WTC11 (cell line): ENCODE measurements around the gene DGKH.

Experiments
- ELF4 ChIP-seq: sonication (generic); formaldehyde crosslinking; IDR thresholded peaks from 2 replicates; pipeline ENCODE4 v1.8.1; 2022; ENCODE audit warnings: low read depth, mild to moderate bottlenecking, moderate library complexity, missing genetic modification reagents
- FOXP1 ChIP-seq: sonication (generic); formaldehyde crosslinking; IDR thresholded peaks from 2 replicates; pipeline ENCODE4 v1.8.0; 2022; ENCODE audit warnings: missing genetic modification reagents, mild to moderate bottlenecking, moderate library complexity, borderline replicate concordance
- JUN ChIP-seq: sonication (generic); formaldehyde crosslinking; IDR thresholded peaks from 2 replicates; pipeline ENCODE4 v1.8.0; 2023; ENCODE audit warnings: mild to moderate bottlenecking, missing genetic modification reagents
- NFE2L1 ChIP-seq: sonication (generic); formaldehyde crosslinking; IDR thresholded peaks from 2 replicates; pipeline ENCODE4 v1.8.1; 2023; ENCODE audit warnings: missing genetic modification reagents
- NFYB ChIP-seq: sonication (generic); formaldehyde crosslinking; conservative IDR thresholded peaks from 2 replicates; pipeline ENCODE4 v1.8.0; 2022; ENCODE audit warnings: low read depth, missing genetic modification reagents
- TF ChIP-seq, protein P1 (sequence below): fragments of 200-600 bp; IDR thresholded peaks from 2 replicates; pipeline ENCODE4 v1.8.0; 2022; ENCODE audit warnings: antibody characterized with exemption
- TF ChIP-seq, protein P2 (sequence below): sonication (generic); formaldehyde crosslinking; IDR thresholded peaks from 2 replicates; pipeline ENCODE4 v1.8.0; 2022; ENCODE audit warnings: mild to moderate bottlenecking, missing genetic modification reagents
- TF ChIP-seq, protein P3 (sequence below): fragments of 250-450 bp; sonication (Bioruptor Pico); conservative IDR thresholded peaks from 2 replicates; pipeline ENCODE4 v1.9.0; 2021; ENCODE audit warnings: mild to moderate bottlenecking
- TF ChIP-seq, protein P4 (sequence below): sonication (generic); formaldehyde crosslinking; IDR thresholded peaks from 2 replicates; pipeline ENCODE4 v1.8.0; 2023; ENCODE audit warnings: missing genetic modification reagents
- TF ChIP-seq, protein P5 (sequence below): sonication (generic); formaldehyde crosslinking; IDR thresholded peaks from 2 replicates; pipeline ENCODE4 v1.8.0; 2022; ENCODE audit warnings: mild to moderate bottlenecking, missing genetic modification reagents
- TF ChIP-seq, protein P6 (sequence below): sonication (generic); formaldehyde crosslinking; IDR thresholded peaks from 2 replicates; pipeline ENCODE4 v1.8.1; 2022; ENCODE audit warnings: low read depth, missing genetic modification reagents, borderline replicate concordance

DNA sequence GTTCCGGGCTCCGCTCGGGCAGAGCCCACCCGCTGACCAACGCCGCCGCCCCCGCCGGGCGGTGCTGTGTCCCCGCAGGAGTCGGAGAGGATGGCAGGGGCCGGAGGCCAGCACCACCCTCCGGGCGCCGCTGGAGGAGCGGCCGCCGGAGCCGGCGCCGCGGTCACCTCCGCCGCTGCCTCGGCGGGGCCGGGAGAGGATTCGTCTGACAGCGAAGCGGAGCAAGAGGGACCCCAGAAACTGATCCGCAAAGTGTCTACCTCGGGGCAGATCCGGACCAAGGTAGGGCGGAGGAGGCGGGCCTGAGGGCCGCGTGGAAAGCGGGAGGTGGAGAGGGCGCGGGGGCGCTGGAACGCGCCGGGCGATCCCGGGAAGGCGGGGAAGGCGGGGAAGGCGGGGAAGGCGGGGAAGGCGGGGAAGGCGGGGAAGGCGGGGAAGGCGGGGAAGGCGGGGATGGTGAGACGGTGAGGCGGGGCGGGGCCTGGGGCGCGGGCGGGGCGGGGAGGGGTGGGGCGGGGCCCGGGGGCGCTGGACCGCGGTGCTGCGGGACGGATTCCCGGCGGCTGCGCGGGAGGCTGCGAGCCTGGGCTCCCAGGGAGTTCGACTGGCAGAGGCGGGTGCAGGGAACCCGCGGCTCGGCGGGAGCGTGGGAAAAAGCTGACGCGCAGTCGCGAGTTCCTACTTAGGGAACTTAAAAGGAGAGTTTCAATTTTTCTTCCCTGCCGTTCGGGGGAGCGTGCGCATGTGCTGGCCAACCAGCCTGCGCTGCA is 421 bp downstream of the DGKH start:
- TF ChIP-seq, protein P1, sequence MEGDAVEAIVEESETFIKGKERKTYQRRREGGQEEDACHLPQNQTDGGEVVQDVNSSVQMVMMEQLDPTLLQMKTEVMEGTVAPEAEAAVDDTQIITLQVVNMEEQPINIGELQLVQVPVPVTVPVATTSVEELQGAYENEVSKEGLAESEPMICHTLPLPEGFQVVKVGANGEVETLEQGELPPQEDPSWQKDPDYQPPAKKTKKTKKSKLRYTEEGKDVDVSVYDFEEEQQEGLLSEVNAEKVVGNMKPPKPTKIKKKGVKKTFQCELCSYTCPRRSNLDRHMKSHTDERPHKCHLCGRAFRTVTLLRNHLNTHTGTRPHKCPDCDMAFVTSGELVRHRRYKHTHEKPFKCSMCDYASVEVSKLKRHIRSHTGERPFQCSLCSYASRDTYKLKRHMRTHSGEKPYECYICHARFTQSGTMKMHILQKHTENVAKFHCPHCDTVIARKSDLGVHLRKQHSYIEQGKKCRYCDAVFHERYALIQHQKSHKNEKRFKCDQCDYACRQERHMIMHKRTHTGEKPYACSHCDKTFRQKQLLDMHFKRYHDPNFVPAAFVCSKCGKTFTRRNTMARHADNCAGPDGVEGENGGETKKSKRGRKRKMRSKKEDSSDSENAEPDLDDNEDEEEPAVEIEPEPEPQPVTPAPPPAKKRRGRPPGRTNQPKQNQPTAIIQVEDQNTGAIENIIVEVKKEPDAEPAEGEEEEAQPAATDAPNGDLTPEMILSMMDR = no peak
- TF ChIP-seq NFE2L1 (CRISPR knock-in tag) (no peak), NFYB (no peak), JUN (CRISPR knock-in tag) (no peak), FOXP1 (CRISPR knock-in tag) (0 out of 2 replicates have a peak, but pooled peaks have one; percentile 43), ELF4 (CRISPR knock-in tag) (no peak)
- TF ChIP-seq, protein P2, sequence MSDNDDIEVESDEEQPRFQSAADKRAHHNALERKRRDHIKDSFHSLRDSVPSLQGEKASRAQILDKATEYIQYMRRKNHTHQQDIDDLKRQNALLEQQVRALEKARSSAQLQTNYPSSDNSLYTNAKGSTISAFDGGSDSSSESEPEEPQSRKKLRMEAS (CRISPR knock-in tag) = no peak
- TF ChIP-seq, protein P3, sequence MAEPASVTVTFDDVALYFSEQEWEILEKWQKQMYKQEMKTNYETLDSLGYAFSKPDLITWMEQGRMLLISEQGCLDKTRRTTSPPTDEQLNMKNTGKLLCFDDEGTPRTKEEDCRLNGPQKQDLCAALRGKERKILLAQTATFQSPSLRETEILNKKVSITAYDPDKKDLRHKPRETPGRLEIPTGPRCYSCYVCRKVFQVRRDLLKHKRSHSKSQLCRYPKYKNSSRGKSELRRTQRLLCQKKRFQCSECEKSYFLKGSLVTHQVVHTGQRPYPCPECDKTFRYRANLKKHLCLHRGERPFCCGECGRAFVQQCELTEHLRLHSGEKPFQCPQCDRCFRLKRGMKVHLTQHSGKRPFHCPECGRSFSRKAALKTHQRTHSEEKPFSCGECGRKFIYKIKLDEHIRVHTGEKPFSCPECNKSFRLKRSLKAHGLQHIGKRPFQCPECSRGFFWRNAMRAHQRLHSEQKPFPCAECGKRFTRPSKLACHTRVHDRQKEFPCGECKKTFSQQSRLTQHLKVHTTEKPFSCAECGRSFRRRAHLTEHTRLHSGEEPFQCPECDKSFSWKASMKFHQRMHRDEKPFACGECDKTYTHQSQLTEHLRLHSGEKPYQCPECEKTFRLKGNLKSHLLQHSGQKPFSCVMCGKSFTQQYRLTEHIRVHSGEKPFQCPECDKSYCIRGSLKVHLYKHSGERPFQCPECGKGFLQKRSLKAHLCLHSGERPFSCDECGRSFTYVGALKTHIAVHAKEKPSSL (CRISPR knock-in tag) = no peak
- TF ChIP-seq, protein P4, sequence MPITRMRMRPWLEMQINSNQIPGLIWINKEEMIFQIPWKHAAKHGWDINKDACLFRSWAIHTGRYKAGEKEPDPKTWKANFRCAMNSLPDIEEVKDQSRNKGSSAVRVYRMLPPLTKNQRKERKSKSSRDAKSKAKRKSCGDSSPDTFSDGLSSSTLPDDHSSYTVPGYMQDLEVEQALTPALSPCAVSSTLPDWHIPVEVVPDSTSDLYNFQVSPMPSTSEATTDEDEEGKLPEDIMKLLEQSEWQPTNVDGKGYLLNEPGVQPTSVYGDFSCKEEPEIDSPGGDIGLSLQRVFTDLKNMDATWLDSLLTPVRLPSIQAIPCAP (CRISPR knock-in tag) = no peak
- TF ChIP-seq, protein P5, sequence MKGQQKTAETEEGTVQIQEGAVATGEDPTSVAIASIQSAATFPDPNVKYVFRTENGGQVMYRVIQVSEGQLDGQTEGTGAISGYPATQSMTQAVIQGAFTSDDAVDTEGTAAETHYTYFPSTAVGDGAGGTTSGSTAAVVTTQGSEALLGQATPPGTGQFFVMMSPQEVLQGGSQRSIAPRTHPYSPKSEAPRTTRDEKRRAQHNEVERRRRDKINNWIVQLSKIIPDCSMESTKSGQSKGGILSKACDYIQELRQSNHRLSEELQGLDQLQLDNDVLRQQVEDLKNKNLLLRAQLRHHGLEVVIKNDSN (CRISPR knock-in tag) = no peak
- TF ChIP-seq, protein P6, sequence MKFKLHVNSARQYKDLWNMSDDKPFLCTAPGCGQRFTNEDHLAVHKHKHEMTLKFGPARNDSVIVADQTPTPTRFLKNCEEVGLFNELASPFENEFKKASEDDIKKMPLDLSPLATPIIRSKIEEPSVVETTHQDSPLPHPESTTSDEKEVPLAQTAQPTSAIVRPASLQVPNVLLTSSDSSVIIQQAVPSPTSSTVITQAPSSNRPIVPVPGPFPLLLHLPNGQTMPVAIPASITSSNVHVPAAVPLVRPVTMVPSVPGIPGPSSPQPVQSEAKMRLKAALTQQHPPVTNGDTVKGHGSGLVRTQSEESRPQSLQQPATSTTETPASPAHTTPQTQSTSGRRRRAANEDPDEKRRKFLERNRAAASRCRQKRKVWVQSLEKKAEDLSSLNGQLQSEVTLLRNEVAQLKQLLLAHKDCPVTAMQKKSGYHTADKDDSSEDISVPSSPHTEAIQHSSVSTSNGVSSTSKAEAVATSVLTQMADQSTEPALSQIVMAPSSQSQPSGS (CRISPR knock-in tag) = no peak
